Thyroid gland (tissue), 4 donors: ENCODE results near the gene PIF1.

ENCODE experiments used
- POLR2A ChIP-seq, 2 donors: fragments of 450-650 bp; IDR thresholded peaks; one replicate each; pipeline ENCODE4 v1.6.1; 2017; ENCODE audit warnings: antibody characterized with exemption in 2 of 2, mild to moderate bottlenecking in 2 of 2, moderate library complexity in 1 of 2
- TF ChIP-seq, protein P1 (sequence below), 6 experiments: fragments of 200-600 bp in 3 of 6; fragments of 450-650 bp in 3 of 6; sonication (generic) in 3 of 6; IDR thresholded peaks; one replicate each; pipeline ENCODE4 v1.5.1; 2016 to 2019; ENCODE audit warnings: antibody characterized with exemption in 6 of 6, mild to moderate bottlenecking in 2 of 6, inconsistent platforms in 1 of 6, moderate library complexity in 1 of 6

- TF ChIP-seq, protein P1, sequence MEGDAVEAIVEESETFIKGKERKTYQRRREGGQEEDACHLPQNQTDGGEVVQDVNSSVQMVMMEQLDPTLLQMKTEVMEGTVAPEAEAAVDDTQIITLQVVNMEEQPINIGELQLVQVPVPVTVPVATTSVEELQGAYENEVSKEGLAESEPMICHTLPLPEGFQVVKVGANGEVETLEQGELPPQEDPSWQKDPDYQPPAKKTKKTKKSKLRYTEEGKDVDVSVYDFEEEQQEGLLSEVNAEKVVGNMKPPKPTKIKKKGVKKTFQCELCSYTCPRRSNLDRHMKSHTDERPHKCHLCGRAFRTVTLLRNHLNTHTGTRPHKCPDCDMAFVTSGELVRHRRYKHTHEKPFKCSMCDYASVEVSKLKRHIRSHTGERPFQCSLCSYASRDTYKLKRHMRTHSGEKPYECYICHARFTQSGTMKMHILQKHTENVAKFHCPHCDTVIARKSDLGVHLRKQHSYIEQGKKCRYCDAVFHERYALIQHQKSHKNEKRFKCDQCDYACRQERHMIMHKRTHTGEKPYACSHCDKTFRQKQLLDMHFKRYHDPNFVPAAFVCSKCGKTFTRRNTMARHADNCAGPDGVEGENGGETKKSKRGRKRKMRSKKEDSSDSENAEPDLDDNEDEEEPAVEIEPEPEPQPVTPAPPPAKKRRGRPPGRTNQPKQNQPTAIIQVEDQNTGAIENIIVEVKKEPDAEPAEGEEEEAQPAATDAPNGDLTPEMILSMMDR (IDR thresholded peaks at IDR 0.05): no peak
- no peak for TF ChIP-seq POLR2A (IDR thresholded peaks at IDR 0.05)
Measured at GRCh38 chr15:64842986-64843561, 17.6 kb upstream of the PIF1 start.
